Testis (tissue), 2 donors: ENCODE data around the gene VEGFA.

Experiments
- POLR2A ChIP-seq: fragments of 450-650 bp; IDR thresholded peaks from one replicate; pipeline ENCODE4 v1.6.1; 2017; ENCODE audit warnings: antibody characterized with exemption, mild to moderate bottlenecking, moderate library complexity
- TF ChIP-seq, protein P1 (sequence below), 3 experiments: fragments of 450-650 bp in 2 of 3; fragments of 200-600 bp in 1 of 3; sonication (generic) in 1 of 3; IDR thresholded peaks; one replicate each; pipeline ENCODE4 v1.5.1; 2016 to 2019; ENCODE audit warnings: antibody characterized with exemption in 3 of 3, mild to moderate bottlenecking in 2 of 3, moderate library complexity in 1 of 3

DNA sequence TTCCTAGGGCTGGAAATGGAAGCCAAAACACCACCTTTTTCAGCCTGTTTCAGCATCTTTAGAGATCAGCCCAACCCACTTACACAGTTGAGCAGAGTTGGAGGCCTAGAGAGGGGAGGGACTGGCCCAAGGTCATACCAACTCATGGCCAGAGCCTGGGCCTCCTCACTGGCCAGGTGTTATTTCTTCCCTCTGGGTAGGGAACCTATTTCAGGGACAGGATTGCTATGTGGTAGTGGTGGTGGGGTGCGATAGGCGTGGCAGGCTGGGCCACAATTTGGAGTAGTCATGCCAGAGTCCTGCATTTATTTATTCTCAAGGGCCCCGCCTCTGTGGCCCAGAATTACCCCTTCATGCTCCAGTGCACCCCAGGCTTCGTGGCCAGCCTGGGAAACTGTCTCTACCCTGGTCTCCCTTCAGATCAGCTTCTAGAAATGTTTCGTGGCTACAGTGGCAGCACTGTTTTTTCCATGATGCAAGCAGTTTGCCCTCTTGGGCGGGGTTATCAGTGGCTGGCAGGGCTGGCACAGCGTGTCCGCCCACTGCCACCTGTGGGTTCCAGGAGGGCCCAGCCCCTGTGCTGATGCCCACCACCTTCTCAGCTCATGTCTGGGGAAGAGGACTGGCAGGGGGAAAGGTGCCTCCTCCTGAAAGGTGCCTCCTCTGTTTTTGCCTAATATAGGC is 6.2 kb downstream of the VEGFA start:
- TF ChIP-seq, protein P1, sequence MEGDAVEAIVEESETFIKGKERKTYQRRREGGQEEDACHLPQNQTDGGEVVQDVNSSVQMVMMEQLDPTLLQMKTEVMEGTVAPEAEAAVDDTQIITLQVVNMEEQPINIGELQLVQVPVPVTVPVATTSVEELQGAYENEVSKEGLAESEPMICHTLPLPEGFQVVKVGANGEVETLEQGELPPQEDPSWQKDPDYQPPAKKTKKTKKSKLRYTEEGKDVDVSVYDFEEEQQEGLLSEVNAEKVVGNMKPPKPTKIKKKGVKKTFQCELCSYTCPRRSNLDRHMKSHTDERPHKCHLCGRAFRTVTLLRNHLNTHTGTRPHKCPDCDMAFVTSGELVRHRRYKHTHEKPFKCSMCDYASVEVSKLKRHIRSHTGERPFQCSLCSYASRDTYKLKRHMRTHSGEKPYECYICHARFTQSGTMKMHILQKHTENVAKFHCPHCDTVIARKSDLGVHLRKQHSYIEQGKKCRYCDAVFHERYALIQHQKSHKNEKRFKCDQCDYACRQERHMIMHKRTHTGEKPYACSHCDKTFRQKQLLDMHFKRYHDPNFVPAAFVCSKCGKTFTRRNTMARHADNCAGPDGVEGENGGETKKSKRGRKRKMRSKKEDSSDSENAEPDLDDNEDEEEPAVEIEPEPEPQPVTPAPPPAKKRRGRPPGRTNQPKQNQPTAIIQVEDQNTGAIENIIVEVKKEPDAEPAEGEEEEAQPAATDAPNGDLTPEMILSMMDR (IDR thresholded peaks at IDR 0.05): no peak
- no peak for TF ChIP-seq POLR2A
